ENCODE results near the gene NEU2. TPM values are rescaled to one million over a fixed set of nuclear protein-coding genes. Genes with fewer than 3 reads are reported as not detected.

The NEU2 gene
- total RNA-seq, 1 donor from 2014 or later, result not detected

DNA sequence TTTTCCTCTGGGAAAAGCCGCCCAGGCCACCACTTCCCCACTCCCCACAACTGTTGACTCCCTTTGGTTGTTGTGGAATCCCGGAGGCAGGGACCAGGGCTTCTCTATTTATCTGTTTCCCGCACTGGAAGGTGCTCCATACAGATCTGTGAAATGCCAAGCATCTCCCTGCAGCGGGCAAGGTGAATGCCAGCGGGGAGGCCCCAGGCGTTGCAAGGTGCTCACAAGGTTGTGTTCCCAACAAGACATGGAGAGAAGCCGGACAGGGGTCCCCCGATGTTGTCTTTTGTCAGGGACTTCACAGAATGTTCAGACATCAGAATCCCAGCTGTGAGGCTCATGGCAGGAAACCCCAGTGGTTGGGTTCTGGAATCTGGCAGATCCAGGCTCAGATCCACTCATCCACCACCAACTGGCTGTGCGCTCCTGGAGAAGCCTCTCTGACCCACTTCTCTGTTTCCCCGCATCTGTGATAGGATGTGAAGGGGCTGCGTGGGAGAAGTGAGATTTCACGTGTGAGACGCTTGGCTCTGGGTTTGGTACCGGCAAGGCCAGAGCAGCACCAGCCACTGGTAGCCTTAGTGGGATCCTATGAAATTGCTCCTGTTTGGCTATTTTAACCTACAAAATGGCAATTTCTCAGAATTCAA is 8.6 kb upstream of the NEU2 start:
- Histone ChIP-seq H3K27ac (no peak overlapping the region), H3K27me3 (ENCODE audit: low read depth) (no peaks in the 10 kb centered on the region)

DNA sequence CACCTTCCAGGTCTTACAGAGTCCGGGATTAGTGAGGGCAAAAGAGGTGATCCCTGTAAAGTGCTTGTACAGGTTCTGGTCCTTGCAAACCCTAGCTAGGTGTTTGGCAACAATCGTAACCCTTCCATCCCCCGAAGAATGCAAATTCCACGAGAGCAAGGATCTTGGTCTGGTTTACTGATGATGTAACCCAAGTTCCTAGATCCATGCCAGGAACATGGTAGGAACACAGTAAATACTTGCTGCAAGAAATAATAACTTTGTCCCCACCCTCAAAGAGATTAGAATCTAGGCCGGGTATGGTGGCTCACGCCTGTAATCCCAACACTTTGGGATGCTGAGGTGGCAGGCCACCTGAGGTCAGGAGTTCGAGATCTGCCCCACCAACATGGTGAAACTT is 6.8 kb upstream of the NEU2 start:
- TF ChIP-seq, protein P1, sequence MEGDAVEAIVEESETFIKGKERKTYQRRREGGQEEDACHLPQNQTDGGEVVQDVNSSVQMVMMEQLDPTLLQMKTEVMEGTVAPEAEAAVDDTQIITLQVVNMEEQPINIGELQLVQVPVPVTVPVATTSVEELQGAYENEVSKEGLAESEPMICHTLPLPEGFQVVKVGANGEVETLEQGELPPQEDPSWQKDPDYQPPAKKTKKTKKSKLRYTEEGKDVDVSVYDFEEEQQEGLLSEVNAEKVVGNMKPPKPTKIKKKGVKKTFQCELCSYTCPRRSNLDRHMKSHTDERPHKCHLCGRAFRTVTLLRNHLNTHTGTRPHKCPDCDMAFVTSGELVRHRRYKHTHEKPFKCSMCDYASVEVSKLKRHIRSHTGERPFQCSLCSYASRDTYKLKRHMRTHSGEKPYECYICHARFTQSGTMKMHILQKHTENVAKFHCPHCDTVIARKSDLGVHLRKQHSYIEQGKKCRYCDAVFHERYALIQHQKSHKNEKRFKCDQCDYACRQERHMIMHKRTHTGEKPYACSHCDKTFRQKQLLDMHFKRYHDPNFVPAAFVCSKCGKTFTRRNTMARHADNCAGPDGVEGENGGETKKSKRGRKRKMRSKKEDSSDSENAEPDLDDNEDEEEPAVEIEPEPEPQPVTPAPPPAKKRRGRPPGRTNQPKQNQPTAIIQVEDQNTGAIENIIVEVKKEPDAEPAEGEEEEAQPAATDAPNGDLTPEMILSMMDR (IDR thresholded peaks at IDR 0.05), result no peak
- DNase-seq, result no peak

More for the DNA sequence above, 8.6 kb upstream of the NEU2 start:
- H3K4me3 ChIP-seq, result no peak overlapping the region
- TF ChIP-seq, protein P1 (IDR thresholded peaks at IDR 0.05), result no peak
- no peak for DNase-seq
- H3K4me1 ChIP-seq, result no peaks in the 10 kb centered on the region
- ATAC-seq, result no peak
- intact Hi-C loops (cut with DNase I), result no loop called here
- H3K36me3 ChIP-seq, result no peaks in the 10 kb centered on the region
- no peaks in the 10 kb centered on the region for H3K9me3 ChIP-seq

GRCh38 chr2:233026198-233026813 is 6.2 kb upstream of the NEU2 start:
- DNase-seq (no peak), ATAC-seq (no peak)
- intact Hi-C loops (cut with DNase I), result no loop called here
- Histone ChIP-seq H3K4me1 (no peaks in the 10 kb centered on the region), H3K36me3 (no peaks in the 10 kb centered on the region), H3K27ac (no peak overlapping the region), H3K9me3 (no peaks in the 10 kb centered on the region), H3K4me3 (no peak overlapping the region), H3K27me3 (ENCODE audit: low read depth) (no peaks in the 10 kb centered on the region)
- TF ChIP-seq, protein P1 (IDR thresholded peaks at IDR 0.05), result no peak

More for the DNA sequence above, 6.8 kb upstream of the NEU2 start:
- Histone ChIP-seq H3K27me3 (ENCODE audit: low read depth) (no peaks in the 10 kb centered on the region), H3K4me1 (no peaks in the 10 kb centered on the region), H3K36me3 (no peaks in the 10 kb centered on the region), H3K9me3 (no peaks in the 10 kb centered on the region), H3K4me3 (no peak overlapping the region), H3K27ac (no peak overlapping the region)
- intact Hi-C loops (cut with DNase I), result no loop called here
- no peak for ATAC-seq

GRCh38 chr2:233029321-233029720 is 3.2 kb upstream of the NEU2 start:
- no peak overlapping the region for H3K4me3 ChIP-seq
- TF ChIP-seq, protein P1 (IDR thresholded peaks at IDR 0.05), result no peak
- H3K9me3 ChIP-seq, result no peaks in the 10 kb centered on the region
- no peak for ATAC-seq
- H3K27me3 ChIP-seq (ENCODE audit: low read depth), result no peaks in the 10 kb centered on the region
- H3K36me3 ChIP-seq, result no peaks in the 10 kb centered on the region
- DNase-seq, result no peak
- no peaks in the 10 kb centered on the region for H3K4me1 ChIP-seq
- intact Hi-C loops (cut with DNase I), result no loop called here
- H3K27ac ChIP-seq, result no peak overlapping the region

- no peaks in the 10 kb centered on the region for H3K9me3 ChIP-seq
- no peak overlapping the region for H3K4me3 ChIP-seq
- no peaks in the 10 kb centered on the region for H3K27me3 ChIP-seq (ENCODE audit: low read depth)
- H3K4me1 ChIP-seq, result no peaks in the 10 kb centered on the region
- TF ChIP-seq, protein P1 (IDR thresholded peaks at IDR 0.05), result no peak
- DNase-seq (no peak), ATAC-seq (no peak)
- no peak overlapping the region for H3K27ac ChIP-seq
- no peaks in the 10 kb centered on the region for H3K36me3 ChIP-seq
- intact Hi-C loops (cut with DNase I), result no loop called here
These were observed 644 bp upstream of the NEU2 start for GRCh38 chr2:233031556-233032500.
